Skin epidermis (tissue), 12 donors: ENCODE data around the gene TMEM200C.
"Not testable (repeated sequence)": the region's sequence is repeated elsewhere in the genome, so short reads cannot be mapped to it uniquely, and the experiment has no call there.

ENCODE experiments used
- H3K27ac ChIP-seq, 21 experiments: fragments of 200-600 bp; sonication (generic) in 11 of 21; one replicate each; pipeline ENCODE4 v1.5.0; 2020; ENCODE audit warnings: mild to moderate bottlenecking in 3 of 21, inconsistent platforms in 2 of 21, moderate library complexity in 2 of 21
- H3K4me3 ChIP-seq, 7 experiments: fragments of 200-600 bp; sonication (generic) in 2 of 7; one replicate each; pipeline ENCODE4 v1.5.0; 2020; ENCODE audit warnings: inconsistent platforms in 2 of 7, mild to moderate bottlenecking in 2 of 7, moderate library complexity in 1 of 7

The TMEM200C gene

DNA sequence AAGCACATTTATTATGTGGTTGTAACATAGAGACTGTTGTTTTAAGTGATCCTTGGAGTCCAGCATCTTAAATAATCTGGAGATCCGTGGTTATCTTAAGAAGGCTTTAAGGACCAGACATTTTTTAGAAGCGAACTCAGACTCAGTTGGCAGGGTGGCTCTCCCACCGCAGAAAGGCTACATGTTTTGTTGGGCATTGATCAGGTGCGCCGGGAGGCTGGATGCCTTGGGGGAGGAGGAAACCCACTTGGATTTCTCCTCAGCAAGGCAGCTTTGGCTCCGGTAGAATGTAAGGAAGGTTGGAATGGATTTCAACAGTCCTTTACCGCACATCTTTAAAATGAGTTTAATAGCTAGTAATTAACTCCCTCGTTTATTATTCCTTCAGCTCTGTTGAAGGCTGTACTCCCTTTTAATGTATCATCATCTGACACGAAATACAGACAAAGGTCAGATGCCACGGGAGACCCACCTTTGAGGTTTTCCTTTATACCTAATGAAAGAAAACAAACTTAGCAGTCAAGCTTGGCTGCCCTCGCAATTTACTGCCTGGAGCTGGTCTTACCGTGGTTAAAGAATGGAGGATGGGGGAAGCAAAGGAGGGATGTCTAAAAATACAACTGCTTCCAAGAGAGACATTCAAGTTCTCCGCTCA lies 1.2 kb downstream of the TMEM200C start:
- H3K4me3 ChIP-seq = peak overlapping the region in 4 of 7 experiments; percentile 34 to 57 (median 44)

DNA sequence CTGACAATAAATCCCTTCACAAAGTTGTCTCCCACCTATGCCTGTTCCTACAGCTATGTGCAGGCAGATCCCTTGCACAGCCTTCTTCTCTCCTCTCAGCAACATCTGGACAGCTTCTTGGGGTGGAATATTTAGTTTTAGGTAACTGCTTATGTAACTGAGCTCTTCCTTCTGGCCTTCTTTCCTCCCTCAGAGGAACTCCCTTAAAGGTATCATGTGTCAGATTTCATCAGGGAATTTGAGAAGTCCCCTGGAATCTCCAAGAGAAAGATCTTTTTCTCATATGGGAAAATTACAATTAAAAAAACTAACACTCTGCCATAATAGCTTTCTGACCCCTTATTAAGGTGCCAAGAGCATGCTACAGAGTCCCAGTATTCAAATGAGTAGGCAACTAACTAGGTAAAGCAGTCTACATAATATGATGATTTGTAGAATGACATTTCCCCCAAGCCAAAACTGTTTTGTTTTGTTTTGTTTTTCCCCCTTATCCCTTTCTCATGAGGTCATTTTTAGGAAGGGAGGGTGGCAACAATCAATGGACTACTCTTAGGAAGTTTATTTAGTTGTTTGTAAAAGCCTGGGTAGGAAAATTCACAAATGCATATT lies 2.4 kb downstream of the TMEM200C start:
- Histone ChIP-seq H3K4me3 (no peak overlapping the region), H3K27ac (no peak overlapping the region)

More for the DNA sequence above, 1.2 kb downstream of the TMEM200C start:
- peak overlapping the region in 3 of 21 experiments; percentile 38 to 87 (median 79) for H3K27ac ChIP-seq

DNA sequence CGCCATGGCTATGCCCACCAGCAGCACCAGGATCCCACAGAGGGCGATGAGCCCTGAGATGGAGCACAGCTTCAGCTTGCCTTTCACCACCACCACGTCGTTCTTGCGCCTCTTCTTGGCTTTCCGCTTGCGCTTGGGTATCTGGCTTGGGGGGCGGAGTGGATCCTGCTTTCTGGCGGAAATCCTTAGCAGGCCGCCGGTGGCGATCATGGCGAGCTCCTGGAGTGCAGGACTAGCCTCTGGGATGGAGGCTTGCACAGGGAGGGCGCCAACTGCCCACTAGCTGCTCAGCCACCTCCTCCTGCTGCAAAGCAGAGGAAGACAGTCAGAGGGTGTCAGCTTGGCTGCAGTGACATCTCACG lies 3.5 kb downstream of the TMEM200C start:
- H3K4me3 ChIP-seq = no peak overlapping the region
- no peak overlapping the region for H3K27ac ChIP-seq

DNA sequence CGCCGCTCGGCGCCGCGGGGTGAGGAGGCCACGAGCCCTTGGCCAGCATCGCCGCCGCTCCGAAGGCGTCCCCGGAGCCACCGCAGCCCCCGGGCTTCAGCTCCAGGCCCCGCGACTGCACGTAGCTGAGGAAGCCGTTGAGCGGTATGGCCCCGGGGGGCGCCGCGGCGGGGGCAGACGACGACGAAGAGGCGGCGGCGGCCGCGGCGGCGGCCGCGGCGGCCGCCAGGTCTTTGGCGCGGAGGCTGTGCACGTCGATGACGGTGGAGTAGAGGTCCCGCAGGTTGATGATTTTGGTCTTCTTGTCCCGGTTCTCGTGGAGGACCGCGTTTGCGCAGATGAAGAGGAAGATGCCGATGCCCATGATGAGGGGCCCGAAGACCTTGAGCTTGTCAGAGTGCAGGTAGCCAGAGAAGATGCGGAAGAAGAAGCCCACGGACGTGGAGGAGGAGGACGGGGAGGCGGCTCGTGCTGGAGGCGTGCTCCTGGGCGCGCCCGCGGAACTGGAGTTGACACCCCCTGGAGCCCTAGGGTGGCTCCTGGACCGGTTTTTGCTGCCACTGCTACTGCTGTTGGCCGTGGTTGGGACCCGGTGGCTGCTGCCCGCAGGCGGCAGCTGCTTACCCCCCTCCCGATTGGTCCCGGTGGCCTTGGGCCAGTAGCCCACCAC lies 4.0 kb downstream of the TMEM200C start:
- Histone ChIP-seq H3K27ac (no peak overlapping the region), H3K4me3 (peak overlapping the region in 5 of 7 experiments; percentile 25 to 49 (median 34))

DNA sequence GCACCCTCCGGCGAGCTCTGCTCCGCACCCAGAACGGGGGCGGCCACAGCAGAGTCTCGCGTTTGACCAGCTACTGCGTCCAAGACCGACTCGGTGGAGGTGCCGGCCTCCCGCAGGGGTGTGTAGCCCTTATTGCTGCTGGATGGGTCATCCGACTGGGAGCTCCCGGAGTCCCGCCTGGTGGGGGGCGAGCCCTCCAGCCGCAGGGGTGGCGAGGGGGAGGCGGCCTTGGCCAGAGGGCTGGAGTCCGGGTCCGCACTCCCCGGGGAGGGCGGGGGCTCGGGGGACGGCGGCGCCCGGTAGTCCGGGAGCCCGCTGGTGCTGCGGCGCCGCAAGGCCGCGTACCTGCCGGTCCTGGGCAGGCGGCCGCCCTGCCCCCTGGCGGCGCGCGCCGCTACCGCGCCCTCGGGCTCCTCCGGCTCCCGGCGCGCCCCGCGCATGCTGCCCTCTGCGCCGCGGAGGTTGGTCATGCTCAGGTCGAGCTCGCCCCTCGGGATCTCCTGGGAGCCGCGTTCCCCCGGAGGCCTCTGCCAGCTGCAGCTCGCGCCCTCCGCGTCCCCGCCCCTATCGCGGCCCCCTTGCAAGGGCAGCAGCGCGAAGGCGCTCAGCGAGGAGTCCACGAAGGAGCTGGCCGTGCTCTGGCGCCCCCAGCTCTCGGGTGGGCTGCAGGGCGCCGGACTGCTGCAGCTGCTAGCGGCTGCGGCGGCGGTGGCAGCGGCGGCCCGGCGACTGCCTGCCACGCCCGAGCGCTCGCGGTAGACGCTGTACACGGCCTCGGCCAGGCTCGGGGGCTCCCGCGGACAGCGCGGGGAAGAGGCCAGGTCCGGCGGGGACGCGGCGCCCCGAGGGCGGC lies 4.8 kb downstream of the TMEM200C start:
- Histone ChIP-seq H3K4me3 (peak overlapping the region; percentile 13 to 49 (median 28)), H3K27ac (no peak overlapping the region)

DNA sequence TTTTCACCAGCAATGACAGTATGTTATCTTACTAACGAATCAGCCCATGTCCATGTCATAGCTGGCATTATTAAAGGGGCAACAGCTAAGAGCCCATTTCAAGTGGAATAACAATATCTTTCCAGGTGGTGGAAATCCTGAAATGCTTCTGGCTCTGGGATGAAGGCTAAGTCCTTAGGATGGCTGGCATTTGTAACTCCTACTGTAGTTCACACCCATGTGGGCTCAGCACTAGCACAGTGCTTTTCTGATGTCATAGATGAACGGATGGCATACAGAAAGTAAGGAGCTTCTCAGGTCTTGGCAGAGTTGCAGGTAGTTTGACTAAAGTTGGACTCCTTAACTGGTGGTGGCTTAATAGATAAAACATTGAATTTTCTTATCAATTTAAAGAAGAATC lies 10.0 kb downstream of the TMEM200C start:
- Histone ChIP-seq H3K27ac (no peak overlapping the region), H3K4me3 (no peak overlapping the region)

DNA sequence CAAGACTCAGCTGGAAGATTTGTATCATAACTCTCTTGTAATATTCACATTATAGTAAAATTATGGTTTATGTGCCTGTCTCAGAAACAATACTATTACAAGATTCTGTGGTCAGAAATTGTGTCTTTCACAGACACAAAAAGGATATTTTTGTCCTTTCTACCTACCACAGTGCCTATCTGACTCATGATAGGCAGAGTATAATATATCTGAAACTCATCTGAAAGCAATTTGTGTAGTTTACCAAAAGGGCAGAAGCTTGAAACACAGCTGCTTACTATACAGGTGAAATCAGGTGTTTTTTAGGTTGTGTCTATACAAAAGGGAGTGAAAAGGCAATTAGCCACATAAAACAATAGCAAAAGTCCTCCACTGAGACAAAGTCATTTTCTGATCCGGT lies 10.9 kb downstream of the TMEM200C start:
- no peak overlapping the region for H3K4me3 ChIP-seq

DNA sequence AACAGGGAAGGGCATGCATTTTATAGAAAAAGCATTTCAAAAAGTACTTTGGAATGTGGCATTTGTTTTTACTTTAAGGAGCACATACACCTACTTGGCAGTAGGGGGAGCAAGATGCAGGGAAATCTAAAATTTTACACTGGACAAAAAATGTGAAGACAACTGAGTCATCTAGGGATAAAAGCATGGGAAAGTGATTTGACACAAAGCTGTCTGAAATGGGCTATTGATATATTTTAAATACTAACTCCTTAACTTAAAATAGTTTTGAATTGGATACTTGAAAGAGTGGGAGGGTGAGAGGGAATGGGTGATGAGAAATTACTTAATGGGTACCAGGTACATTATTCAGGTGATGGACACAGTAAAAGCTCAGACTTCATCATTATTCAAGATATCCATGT lies 15.8 kb downstream of the TMEM200C start:
- no peak overlapping the region for H3K27ac ChIP-seq

More for the DNA sequence above, 10.9 kb downstream of the TMEM200C start:
- H3K27ac ChIP-seq = no peak overlapping the region

DNA sequence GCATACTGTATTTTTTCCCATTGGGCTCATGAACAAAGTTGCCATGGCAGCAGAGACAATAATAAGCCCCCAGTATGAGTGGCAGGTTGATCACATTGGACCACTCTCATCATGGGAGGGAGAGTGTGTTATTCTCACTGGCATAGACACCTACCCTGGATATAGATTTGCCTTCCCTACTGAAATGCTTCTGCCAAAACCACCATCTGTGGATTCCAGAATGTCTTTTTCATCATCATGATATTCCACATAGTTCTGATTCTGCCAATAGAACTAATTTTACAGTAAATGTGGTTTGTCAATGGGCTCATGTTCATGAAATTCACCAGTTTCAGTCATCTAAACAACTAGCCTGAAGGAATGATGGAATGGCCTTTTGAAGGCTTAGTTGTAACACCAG lies 18.4 kb downstream of the TMEM200C start:
- Histone ChIP-seq H3K27ac (no peak overlapping the region), H3K4me3 (no peak overlapping the region)

More for the DNA sequence above, 15.8 kb downstream of the TMEM200C start:
- no peak overlapping the region for H3K4me3 ChIP-seq

DNA sequence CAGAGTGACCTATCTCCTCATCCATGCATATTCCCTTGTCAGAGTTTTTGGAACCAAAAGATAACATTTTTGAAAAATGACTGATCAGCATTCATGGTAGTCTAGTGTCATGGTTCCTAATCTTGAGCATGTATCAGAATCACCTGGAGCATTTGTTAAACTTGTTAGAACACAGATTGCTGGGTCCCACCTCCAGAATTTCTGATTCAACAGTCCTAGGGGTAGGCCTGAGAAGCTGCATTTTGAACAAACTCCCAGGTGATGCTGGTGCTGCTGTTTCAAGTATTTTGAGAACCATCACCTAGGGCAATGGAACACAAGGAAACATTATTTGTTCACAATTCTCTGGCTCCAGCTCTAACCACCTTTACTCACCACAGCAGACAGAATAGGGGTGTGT lies 21.0 kb downstream of the TMEM200C start:
- H3K4me3 ChIP-seq = no peak overlapping the region
- H3K27ac ChIP-seq = no peak overlapping the region

DNA sequence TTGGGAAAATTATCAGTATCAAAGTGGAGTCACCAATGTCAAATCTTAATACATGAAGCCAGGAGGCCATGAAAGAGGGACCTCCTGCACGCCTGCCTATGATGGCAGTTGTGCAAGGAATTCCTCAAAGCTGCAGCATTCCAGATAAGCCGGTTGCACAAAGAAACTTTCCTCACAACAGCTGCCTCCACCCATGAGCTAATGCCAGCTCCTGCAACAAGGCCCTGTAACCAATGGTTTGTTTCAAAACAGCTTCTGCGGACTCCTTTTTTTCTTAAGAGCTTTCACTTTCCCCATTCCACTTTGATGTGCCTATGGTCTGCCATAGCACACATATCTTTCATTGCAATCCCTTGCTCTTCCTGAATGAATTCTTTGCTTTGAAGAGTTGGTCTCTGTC lies 22.4 kb downstream of the TMEM200C start:
- Histone ChIP-seq H3K4me3 (no peak overlapping the region), H3K27ac (no peak overlapping the region)

DNA sequence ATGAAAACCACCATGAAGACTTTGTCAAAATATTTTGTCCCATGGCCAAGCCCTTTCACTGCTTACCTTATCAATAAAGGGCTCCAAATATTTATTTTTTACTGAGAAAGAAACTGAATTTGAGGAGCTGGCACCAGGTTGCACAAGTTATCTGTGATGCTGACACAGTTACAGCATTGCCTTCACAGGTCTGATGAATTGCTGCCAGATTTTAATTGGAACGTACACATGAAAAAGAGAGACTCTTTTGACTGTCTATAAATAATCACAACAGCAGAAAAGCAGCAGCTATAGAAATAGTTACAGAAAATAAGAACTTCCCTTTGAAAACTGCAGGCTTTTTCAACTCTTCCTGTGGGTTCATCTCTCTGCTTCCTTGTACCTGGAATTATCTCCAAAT lies 23.9 kb downstream of the TMEM200C start:
- no peak overlapping the region for H3K27ac ChIP-seq

DNA sequence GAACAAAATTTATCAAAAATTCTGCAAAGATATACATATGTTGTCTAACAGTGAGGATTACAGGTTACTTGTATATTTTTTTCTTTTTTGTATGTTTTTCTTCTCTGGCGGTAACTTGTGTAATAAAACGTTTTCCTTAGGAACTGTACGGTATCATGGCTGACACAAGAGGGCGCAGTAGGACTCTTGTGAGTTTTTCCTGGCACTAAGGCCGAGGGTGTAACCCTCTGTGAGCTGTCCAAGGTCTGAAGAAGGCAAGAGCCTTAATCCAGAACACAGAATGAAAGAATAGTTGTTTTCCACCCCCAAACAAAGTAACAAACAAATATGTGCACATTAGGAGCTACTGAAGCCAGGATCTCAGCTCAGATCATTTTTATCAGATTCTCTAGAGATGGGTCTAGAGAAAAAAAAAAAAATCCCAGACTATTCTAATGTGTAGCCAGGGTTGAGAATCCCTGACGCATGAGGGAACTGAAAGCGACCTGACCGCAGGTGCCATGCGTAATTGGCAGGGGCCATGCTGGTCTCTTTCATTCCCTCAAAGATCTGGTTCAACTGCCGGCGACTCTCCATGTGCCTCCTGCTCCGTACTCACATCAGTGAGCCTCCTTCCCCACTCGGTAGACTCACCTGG lies 27.0 kb downstream of the TMEM200C start:
- H3K27ac ChIP-seq = no peak overlapping the region
- no peak overlapping the region for H3K4me3 ChIP-seq

More for the DNA sequence above, 23.9 kb downstream of the TMEM200C start:
- no peak overlapping the region for H3K4me3 ChIP-seq

DNA sequence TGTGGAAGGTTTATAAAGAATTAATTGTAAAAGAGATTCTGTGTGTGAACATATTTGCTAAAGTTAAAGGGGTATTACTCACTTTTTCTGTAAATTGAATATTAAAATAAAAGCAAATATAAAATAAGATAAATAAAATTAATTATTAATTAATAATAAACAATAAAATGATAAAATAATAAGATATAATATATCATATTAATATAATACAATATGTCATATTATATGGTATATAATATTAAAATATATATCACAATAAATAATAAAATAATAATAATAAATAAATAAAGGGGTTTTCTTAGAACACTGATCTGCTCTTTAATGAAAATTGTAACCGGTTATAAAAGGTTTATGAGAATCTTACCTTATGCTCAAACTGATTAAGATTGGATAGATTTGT lies 29.8 kb downstream of the TMEM200C start:
- H3K27ac ChIP-seq = no peak overlapping the region
- no peak overlapping the region for H3K4me3 ChIP-seq

DNA sequence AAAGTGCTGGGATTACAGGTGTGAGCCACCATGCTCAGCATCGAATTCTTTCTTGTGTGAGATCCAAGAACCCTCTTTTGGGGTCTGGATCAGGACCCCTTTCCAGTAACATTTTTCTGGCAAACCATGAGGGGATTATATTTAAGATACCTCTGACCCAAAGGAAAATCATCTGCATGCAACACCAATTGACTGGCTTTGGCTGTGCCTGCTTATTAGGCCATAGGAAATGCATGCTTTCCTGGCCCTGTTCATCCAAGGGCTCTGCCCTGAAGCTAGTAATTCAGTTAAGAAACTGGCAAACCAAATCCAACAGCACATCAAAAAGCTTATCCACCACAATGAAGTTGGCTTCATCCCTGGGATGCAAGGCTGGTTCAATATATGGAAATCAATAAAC lies 33.2 kb downstream of the TMEM200C start:
- not testable (repeated sequence) for H3K4me3 ChIP-seq, H3K27ac ChIP-seq

DNA sequence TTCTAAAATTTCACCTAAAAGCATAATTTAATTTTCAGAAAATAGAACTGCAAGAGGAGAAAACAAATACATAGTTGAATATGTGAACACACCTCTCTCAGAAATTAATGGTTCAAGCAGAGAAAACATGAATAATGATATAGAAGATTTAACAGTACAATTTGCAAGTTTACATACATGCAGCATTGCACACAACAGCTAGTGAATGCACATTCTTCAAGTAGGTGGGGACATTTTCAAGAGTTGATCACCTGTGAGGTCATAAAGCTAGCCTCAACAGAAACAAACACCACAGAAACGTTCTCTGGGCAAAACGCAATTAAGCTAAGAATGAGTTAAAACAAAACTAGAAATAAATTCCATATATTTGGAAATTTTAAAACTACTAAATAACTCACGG lies 38.1 kb downstream of the TMEM200C start:
- no peak overlapping the region for H3K27ac ChIP-seq

DNA sequence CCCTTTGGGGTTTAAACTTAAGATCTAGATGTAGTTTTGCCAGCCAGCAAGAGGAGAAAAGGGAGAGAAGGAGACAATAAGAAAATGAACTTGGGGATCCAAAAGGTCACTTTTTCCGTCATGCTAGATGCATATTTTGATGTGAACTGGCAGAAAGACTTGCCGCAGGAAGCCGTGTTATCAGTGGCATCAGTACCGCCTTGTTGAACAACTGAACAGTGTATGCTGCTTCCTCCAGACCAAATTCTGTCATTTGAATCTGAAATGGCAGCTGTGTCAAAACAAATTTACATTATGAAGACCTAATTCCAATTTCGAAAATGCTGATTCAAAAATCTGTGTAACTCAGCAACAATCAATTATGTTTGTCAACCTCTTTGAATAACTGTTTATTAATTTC lies 42.1 kb downstream of the TMEM200C start:
- Histone ChIP-seq H3K4me3 (no peak overlapping the region), H3K27ac (no peak overlapping the region)

More for the DNA sequence above, 38.1 kb downstream of the TMEM200C start:
- H3K4me3 ChIP-seq = no peak overlapping the region

DNA sequence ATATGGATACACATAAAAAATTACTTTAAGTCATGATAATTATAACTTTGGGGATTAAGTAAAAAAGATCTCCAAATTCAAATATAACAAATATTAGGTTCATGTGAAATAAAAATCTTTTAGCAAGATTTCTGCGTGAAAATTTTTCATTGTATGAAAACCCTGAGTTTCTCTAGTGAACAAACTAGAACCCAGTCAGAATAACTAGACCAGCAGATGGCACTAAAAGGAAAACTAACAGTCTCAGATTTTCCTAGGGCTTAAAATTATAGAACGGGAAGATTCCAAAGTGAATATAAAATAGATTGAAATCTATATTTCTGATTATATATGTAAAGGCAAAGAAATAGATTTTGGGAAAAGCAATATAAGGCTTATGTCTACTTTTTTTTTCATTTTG lies 43.3 kb downstream of the TMEM200C start:
- H3K4me3 ChIP-seq = no peak overlapping the region
- no peak overlapping the region for H3K27ac ChIP-seq

DNA sequence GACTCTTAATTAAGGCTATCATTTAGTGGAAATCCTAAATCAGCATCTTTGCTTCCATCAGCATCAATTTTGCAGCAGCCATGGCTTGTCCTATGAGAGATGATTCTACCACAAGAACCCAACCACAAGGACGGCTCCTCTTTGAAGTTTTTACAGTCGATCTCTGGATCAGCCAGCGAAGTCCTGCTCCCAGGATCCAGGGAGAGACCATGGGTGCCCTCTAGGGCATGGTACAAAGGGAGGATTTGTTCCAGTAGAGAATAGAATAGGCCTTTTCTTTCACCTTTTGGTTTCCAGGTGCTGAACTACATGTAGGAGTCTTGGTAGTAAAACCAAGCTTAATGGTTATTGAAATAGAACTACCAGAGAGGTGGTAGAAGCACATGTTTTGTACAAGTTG lies 52.7 kb downstream of the TMEM200C start:
- Histone ChIP-seq H3K27ac (no peak overlapping the region), H3K4me3 (no peak overlapping the region)

DNA sequence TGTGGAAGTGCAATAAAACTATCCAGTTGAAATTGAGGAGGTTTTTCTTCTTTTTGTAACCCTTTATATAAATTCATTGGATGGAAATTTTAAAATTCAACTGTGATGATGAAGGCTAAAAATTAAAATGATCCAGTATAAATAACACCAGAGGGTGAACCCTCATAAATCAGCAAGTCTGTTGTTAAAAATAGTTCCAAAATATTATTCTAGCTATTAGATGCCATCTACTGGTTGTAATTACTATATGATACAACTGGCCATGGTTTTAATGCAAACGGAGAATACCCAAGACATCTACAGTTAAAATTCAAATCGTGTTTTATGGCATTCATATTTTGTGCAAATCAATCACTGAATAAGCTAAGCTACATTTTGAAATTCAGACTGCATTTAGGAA lies 53.8 kb downstream of the TMEM200C start:
- no peak overlapping the region for H3K4me3 ChIP-seq
- no peak overlapping the region for H3K27ac ChIP-seq
